ENCODE results near the gene HNRNPM.

HNRNPM gene

DNA sequence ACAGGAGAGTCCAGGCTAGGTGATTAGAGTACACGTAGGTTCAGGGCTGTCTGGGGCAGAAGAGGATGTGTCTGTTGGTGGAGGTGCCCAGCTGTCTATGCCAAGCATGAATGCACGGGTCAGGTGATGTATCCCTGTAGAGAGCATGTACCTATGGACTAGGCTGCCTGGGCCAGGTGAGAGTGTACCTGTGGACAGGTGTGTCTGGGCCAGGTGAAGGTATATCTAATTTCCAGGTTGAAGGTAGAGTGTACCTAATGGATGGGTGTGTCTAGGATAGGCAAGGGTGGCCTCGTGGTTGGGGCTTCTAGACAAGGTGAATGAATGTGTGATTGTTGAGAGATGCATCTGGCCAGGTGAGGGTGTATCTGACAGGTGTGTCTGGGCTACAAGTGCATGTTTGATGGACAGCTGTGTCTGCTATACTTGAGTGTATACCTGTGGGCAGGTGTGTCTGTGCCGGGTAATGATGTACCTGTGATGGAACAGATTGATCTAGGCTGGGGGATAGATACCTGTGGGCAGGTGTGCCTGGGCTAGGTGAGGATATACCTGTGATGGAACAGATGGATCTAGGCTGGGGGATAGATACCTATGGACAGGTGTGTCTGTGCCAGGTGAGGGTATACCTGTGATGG lies 84.7 kb downstream of the HNRNPM start:
- DNase-seq, result no peak
- in situ Hi-C loops (cut with MboI; ENCODE audit: low pct_unique_long_range_greater_than_20kb, low sequenced_read_pairs), result no loop called here

DNA sequence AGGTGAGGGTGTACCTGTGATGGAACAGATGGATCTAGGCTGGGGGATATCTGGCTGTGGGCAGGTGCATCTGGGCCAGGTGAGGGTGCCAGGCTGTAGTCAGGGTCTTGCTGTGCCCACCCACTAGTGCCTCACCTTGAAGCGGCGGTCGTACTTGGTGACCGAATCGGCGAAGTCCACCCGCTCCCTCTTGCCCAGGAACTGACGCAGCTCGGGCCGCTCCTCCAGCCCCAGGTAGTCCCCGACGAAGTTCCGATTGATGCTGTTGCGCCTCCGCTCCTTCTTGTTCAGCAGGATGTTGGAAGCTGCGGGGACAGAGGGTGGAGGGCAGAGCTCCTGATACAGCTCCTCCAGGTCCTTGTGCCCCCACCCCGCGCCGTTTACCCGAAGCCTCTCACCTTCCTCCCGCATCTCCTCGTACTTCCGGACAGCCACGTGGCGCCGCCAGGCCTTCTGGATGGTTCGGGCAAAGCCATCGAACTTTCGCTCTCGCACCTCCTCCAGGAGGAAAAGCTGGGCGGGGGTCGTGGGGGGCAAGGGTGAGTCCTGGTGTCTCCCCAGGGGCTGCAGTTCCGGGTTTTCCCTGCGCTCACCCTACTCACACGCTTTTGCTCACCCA lies 85.4 kb downstream of the HNRNPM start:
- in situ Hi-C loops (cut with MboI; ENCODE audit: low pct_unique_long_range_greater_than_20kb, low sequenced_read_pairs), result no loop called here

DNA sequence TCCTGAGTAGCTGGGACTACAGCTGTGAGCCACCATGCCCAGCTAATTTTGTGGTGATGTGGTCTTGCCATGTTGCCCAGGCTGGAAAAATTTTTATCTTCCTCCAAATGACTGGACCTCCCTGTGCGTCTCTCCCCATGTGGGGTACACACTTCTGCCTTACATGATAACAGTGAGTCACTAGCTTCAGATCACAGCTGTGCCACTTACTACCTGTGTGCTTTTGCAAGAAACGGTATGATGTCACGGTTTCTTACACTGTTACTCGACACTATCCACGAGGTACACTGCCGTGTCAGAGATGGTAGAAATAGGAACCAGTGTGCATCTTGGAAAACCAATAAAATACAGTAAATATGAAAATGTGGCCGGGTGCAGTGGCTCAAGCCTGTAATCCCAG lies 86.7 kb downstream of the HNRNPM start:
- DNase-seq, result no peak
- in situ Hi-C loops (cut with MboI; ENCODE audit: low pct_unique_long_range_greater_than_20kb, low sequenced_read_pairs), result no loop called here

More for the DNA sequence above, 85.4 kb downstream of the HNRNPM start:
- DNase-seq, result no peak

DNA sequence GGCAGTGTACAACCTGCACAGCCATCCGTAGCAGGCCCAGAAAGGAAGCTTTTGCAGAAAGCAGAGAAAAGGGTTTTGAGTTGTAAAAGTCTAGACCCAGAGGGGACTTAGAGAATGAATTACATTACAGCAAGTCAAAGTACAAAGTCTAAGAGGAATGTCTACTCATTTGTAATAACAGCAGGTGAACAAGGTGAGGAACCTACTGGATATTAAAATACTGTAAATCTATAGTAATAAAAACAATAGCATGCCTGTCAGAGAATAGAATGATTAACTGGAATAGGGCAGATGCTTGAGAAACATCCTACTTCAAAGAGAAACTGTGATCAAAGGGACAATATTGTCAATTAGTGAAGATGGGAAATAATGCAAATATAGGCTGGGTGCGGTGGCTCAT lies 87.5 kb downstream of the HNRNPM start:
- no peak for DNase-seq
- in situ Hi-C loops (cut with MboI; ENCODE audit: low pct_unique_long_range_greater_than_20kb, low sequenced_read_pairs), result no loop called here

DNA sequence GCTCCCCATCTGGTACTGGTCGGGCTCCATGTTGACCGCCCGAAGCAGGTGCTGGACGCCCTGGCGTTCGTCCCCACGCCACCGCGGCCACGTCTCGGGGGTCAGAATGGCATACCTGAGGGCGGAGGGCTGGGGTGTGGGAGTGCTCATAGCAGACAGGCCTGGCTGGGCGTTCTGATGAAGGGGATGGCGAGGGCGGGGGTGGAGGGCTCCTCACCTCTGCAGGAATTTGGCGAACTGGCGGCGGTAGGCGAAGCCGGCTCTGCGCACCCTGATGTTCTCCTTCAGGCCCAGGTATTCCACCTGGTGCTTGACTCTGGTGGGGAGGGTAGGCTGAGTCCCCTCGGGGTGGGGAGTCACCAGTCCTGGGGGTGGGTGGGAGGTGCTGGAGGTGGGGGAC lies 91.5 kb downstream of the HNRNPM start:
- in situ Hi-C loops (cut with MboI; ENCODE audit: low pct_unique_long_range_greater_than_20kb, low sequenced_read_pairs), result no loop called here

DNA sequence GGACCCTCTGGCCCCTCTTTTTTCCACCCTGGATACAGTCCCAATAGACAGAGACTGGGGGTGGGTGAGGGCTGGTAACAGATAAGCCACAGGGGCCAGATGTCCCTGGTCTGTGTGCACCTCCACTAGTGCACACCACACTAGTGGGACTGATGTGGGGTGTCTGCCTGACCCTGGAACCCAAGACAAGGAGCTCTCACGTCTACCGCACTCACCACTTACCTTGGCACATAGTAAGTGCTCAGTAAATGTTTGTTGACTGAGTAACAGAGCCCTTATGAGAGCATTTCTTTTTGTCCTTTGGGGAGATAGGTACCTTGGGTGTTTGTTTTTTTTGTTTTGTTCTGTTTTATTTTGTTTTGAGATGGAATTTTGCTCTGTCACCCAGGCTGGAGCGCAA lies 92.3 kb downstream of the HNRNPM start:
- in situ Hi-C loops (cut with MboI; ENCODE audit: low pct_unique_long_range_greater_than_20kb, low sequenced_read_pairs), result no loop called here
- no peak for DNase-seq

More for the DNA sequence above, 91.5 kb downstream of the HNRNPM start:
- no peak for DNase-seq
